ENCODE measurements around the gene YJEFN3.

YJEFN3 gene

DNA sequence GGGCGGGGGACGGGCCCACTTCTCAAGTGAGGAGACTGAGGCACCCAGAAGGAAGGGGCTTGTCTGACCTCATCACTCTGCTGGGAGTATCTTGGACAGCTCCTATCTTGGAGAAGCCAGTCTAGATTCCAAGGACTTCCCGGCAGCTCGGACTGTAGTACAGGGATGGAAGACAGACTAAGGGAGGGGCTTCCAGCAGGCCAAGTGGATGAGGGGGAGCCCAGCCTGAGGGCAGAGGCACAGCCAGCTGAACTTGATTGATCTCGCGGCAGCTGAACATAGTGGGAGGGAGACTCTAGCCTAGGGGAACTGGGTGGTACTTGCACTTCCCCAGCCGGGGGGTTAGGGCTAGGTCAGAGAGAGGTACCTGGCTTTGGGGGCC is 10.1 kb downstream of the YJEFN3 start:
- peaks cover 24% of the 10 kb centered on the region for H3K4me1 ChIP-seq (ENCODE audit: control insufficient read depth, low read length)
- peaks cover 3% of the 10 kb centered on the region for H3F3A ChIP-seq (ENCODE audit: control insufficient read depth, insufficient read depth)
- H3K4me2 ChIP-seq (ENCODE audit: low read length), result peak overlapping the region; percentile 55
- TF ChIP-seq CTCF (IDR thresholded peaks at IDR 0.05; ENCODE audit: low read depth, low read length, poor library complexity, severe bottlenecking) (no peak), EZH2phosphoT487 (IDR thresholded peaks at IDR 0.05; ENCODE audit: borderline replicate concordance, low read length) (no peak; the same call in 1 of the 2 replicates)
- no peaks in the 10 kb centered on the region for H4K20me1 ChIP-seq (ENCODE audit: control insufficient read depth, insufficient read depth, low read depth, low read length)
- peaks cover 16% of the 10 kb centered on the region for H3K27me3 ChIP-seq (ENCODE audit: control insufficient read depth, low read length)
- H3K9me3 ChIP-seq (ENCODE audit: control insufficient read depth, insufficient read depth, low read length), result no peaks in the 10 kb centered on the region
- H3K9me2 ChIP-seq (replicated peaks; ENCODE audit: control insufficient read depth, low read length), result no peaks in the 10 kb centered on the region
- H3K36me3 ChIP-seq (ENCODE audit: control insufficient read depth, low read length), result no peaks in the 10 kb centered on the region
- peak overlapping the region; percentile 57 for H3K4me3 ChIP-seq (ENCODE audit: low read length)
- no peak overlapping the region for H3K27ac ChIP-seq (ENCODE audit: low read depth, low read length)
- no peaks in the 10 kb centered on the region for H3K79me2 ChIP-seq (ENCODE audit: control insufficient read depth, low read length)

GRCh38 chr19:19539698-19540063 is 11.0 kb downstream of the YJEFN3 start:
- Histone ChIP-seq H3K27ac (ENCODE audit: low read depth, low read length) (no peak overlapping the region), H4K20me1 (ENCODE audit: control insufficient read depth, insufficient read depth, low read depth, low read length) (no peaks in the 10 kb centered on the region), H3K9me2 (replicated peaks; ENCODE audit: control insufficient read depth, low read length) (no peaks in the 10 kb centered on the region), H3K4me1 (ENCODE audit: control insufficient read depth, low read length) (peaks cover 24% of the 10 kb centered on the region), H3K9me3 (ENCODE audit: control insufficient read depth, insufficient read depth, low read length) (no peaks in the 10 kb centered on the region), H3K36me3 (ENCODE audit: control insufficient read depth, low read length) (no peaks in the 10 kb centered on the region), H3F3A (ENCODE audit: control insufficient read depth, insufficient read depth) (peaks cover 3% of the 10 kb centered on the region), H3K4me2 (ENCODE audit: low read length) (no peak overlapping the region), H3K27me3 (ENCODE audit: control insufficient read depth, low read length) (peaks cover 16% of the 10 kb centered on the region), H3K79me2 (ENCODE audit: control insufficient read depth, low read length) (no peaks in the 10 kb centered on the region), H3K4me3 (ENCODE audit: low read length) (no peak overlapping the region)
- TF ChIP-seq CTCF (IDR thresholded peaks at IDR 0.05; ENCODE audit: low read depth, low read length, poor library complexity, severe bottlenecking) (no peak), EZH2phosphoT487 (IDR thresholded peaks at IDR 0.05; ENCODE audit: borderline replicate concordance, low read length) (no peak)

- TF ChIP-seq CTCF (IDR thresholded peaks at IDR 0.05; ENCODE audit: low read depth, low read length, poor library complexity, severe bottlenecking) (no peak), EZH2phosphoT487 (IDR thresholded peaks at IDR 0.05; ENCODE audit: borderline replicate concordance, low read length) (no peak)
Observed at GRCh38 chr19:19540064-19540714, 11.5 kb downstream of the YJEFN3 start.

More at GRCh38 chr19:19540064-19540714, 11.5 kb downstream of the YJEFN3 start:
- Histone ChIP-seq H3K4me1 (ENCODE audit: control insufficient read depth, low read length) (peaks cover 24% of the 10 kb centered on the region), H3K27ac (ENCODE audit: low read depth, low read length) (no peak overlapping the region), H4K20me1 (ENCODE audit: control insufficient read depth, insufficient read depth, low read depth, low read length) (no peaks in the 10 kb centered on the region), H3F3A (ENCODE audit: control insufficient read depth, insufficient read depth) (peaks cover 3% of the 10 kb centered on the region), H3K36me3 (ENCODE audit: control insufficient read depth, low read length) (no peaks in the 10 kb centered on the region), H3K4me2 (ENCODE audit: low read length) (peak overlapping the region; percentile 65; the same call in 1 of the 2 replicates), H3K27me3 (ENCODE audit: control insufficient read depth, low read length) (peaks cover 16% of the 10 kb centered on the region), H3K79me2 (ENCODE audit: control insufficient read depth, low read length) (no peaks in the 10 kb centered on the region), H3K4me3 (ENCODE audit: low read length) (peak overlapping the region; percentile 62; the same call in 1 of the 2 replicates), H3K9me2 (replicated peaks; ENCODE audit: control insufficient read depth, low read length) (no peaks in the 10 kb centered on the region), H3K9me3 (ENCODE audit: control insufficient read depth, insufficient read depth, low read length) (no peaks in the 10 kb centered on the region)
